Measurements from ENCODE around the gene MYBPC3. TPM values are rescaled to one million over a fixed set of nuclear protein-coding genes. Genes with fewer than 3 reads are reported as not detected.
"Not testable (repeated sequence)": the region's sequence is repeated elsewhere in the genome, so short reads cannot be mapped to it uniquely, and the experiment has no call there.

The MYBPC3 gene
- total RNA-seq, 1 donor from 2014 or later = not detected

DNA sequence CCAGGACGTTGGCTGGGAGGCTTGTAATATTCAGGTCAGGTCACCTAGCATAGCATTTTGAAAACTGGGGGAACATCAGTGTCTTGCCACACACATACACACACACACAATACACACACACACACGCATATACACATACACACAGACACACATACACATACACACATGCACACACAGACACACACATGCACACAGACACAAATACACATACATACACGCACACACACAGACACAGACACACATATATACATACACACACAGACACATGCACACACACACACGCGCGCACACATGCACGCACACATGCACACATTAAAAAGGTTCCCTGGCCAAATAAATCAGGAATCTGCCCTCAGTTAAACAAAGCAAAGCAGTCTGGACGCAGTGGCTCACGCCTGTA, 12.5 kb downstream of the MYBPC3 start:
- Mint-ChIP-seq H3K4me1 (ENCODE audit: low read depth) (no peaks in the 10 kb centered on the region), H3K27ac (ENCODE audit: unreplicated experiment) (no peak overlapping the region)
- DNase-seq (ENCODE audit: low spot score) = no peak

DNA sequence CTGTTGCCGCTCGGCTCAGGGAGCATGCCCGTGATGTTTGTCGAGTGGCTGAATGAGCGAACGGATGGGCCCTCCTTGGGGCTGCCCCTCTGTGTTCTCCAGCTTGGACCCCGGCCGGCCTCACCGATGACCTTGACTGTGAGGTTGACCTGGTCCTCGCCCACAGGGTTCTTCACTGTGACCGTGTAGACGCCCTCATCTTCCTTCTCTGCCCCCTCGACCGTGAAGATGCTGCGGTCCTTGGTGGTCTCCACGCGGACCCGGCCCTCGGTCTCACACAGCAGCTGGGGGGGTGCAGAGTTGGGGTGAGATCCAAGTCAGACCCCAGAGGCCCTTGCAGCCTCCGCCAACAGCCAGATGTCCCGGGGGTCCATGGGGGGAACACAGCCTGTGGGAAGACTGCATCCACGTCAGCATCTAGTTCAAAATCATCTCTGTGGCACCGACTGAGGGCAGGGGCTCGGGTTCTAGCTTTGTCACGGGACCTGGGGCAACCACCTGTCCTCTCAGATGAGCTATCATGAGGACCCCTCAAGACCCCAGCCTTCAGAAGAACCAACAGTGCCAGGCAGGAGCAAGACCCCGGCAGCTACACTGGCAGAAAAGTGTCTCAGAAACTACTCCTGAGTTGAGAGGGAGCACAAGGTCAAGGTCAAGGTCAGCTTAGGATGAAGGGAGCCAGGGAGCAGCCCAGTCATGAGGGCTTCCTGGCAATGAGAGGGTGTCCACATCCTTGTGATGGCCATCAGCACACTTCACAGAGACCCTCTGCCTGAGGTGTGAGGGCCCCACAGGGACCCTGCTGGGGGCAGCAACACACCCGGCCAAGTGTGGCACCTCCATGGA, 13.9 kb downstream of the MYBPC3 start:
- Mint-ChIP-seq H3K9me3 (ENCODE audit: low read depth) (no peaks in the 10 kb centered on the region), H3K4me3 (ENCODE audit: unreplicated experiment) (no peak overlapping the region), H3K4me1 (ENCODE audit: low read depth) (no peaks in the 10 kb centered on the region), H3K36me3 (ENCODE audit: low read depth) (no peaks in the 10 kb centered on the region), H3K27me3 (ENCODE audit: low read depth) (no peaks in the 10 kb centered on the region), H3K27ac (ENCODE audit: unreplicated experiment) (no peak overlapping the region)
- TF ChIP-seq, protein P1, sequence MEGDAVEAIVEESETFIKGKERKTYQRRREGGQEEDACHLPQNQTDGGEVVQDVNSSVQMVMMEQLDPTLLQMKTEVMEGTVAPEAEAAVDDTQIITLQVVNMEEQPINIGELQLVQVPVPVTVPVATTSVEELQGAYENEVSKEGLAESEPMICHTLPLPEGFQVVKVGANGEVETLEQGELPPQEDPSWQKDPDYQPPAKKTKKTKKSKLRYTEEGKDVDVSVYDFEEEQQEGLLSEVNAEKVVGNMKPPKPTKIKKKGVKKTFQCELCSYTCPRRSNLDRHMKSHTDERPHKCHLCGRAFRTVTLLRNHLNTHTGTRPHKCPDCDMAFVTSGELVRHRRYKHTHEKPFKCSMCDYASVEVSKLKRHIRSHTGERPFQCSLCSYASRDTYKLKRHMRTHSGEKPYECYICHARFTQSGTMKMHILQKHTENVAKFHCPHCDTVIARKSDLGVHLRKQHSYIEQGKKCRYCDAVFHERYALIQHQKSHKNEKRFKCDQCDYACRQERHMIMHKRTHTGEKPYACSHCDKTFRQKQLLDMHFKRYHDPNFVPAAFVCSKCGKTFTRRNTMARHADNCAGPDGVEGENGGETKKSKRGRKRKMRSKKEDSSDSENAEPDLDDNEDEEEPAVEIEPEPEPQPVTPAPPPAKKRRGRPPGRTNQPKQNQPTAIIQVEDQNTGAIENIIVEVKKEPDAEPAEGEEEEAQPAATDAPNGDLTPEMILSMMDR (IDR thresholded peaks at IDR 0.05) = no peak
- DNase-seq (ENCODE audit: low spot score) = no peak

More for the DNA sequence above, 12.5 kb downstream of the MYBPC3 start:
- H3K4me3 Mint-ChIP-seq (ENCODE audit: unreplicated experiment) = no peak overlapping the region
- no peaks in the 10 kb centered on the region for H3K27me3 Mint-ChIP-seq (ENCODE audit: low read depth)
- H3K36me3 Mint-ChIP-seq (ENCODE audit: low read depth) = no peaks in the 10 kb centered on the region
- TF ChIP-seq, protein P1 (IDR thresholded peaks at IDR 0.05) = no peak
- no peaks in the 10 kb centered on the region for H3K9me3 Mint-ChIP-seq (ENCODE audit: low read depth)

DNA sequence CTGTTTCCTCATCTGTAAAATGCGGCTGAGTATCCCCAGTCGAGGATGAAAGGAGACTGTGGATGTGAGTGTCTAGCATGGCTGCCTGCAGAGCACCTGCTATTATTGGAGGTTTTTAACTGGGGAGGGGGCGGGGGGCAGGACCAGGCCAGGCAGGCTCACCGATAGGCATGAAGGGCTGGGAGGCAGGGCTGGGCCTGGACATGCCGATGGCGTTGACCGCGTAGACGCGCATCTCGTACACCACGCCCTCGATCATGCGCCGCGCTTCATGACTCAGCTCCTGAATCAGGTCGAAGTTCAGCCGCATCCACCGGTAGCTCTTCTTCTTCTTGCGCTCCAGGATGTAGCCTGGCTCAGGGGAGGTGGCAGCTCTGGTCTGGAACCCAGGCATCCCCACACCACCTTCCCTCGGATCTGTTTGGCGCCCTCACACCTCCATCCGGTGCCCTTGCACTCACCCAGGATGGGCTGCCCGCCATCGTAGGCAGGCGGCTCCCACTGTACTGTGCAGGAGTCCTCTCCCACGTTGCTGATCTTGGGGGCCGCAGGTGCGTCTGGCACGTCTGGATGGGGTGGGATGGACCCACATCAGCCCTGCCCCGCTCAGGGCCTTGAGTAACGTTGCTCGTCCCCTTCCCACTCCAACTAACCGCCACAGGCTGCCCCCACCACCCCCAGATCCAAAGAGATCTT, 15.1 kb downstream of the MYBPC3 start:
- H3K36me3 Mint-ChIP-seq (ENCODE audit: low read depth) = no peaks in the 10 kb centered on the region
- DNase-seq (ENCODE audit: low spot score) = no peak
- TF ChIP-seq, protein P1 (IDR thresholded peaks at IDR 0.05) = no peak
- H3K27me3 Mint-ChIP-seq (ENCODE audit: low read depth) = no peaks in the 10 kb centered on the region
- H3K9me3 Mint-ChIP-seq (ENCODE audit: low read depth) = no peaks in the 10 kb centered on the region
- no peak overlapping the region for H3K4me3 Mint-ChIP-seq (ENCODE audit: unreplicated experiment)
- H3K27ac Mint-ChIP-seq (ENCODE audit: unreplicated experiment) = no peak overlapping the region
- no peaks in the 10 kb centered on the region for H3K4me1 Mint-ChIP-seq (ENCODE audit: low read depth)

DNA sequence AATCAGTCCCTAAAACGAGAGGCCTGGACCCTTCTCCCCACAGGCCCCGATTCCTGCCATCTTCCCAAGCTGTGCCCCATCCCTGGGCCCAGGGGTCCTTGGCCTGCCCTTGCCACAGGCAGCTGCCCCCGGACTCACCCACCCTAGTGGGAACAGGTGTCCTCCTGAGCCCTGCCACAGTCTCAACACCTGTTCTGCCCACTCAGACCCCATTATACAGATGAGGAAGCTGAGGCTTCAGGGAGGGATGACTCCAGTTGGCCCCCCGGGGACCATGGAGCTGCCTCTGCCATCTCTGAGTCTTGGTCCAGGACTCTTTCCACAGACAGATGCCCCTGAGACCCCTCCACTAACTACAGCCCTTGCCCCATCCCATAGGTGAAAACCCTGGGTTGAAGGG, 15.9 kb downstream of the MYBPC3 start:
- H3K9me3 Mint-ChIP-seq (ENCODE audit: low read depth) = no peaks in the 10 kb centered on the region
- H3K4me1 Mint-ChIP-seq (ENCODE audit: low read depth) = no peaks in the 10 kb centered on the region
- TF ChIP-seq, protein P1 (IDR thresholded peaks at IDR 0.05) = no peak
- H3K27me3 Mint-ChIP-seq (ENCODE audit: low read depth) = no peaks in the 10 kb centered on the region
- no peak overlapping the region for H3K4me3 Mint-ChIP-seq (ENCODE audit: unreplicated experiment)
- DNase-seq (ENCODE audit: low spot score) = no peak
- H3K36me3 Mint-ChIP-seq (ENCODE audit: low read depth) = no peaks in the 10 kb centered on the region
- H3K27ac Mint-ChIP-seq (ENCODE audit: unreplicated experiment) = no peak overlapping the region

DNA sequence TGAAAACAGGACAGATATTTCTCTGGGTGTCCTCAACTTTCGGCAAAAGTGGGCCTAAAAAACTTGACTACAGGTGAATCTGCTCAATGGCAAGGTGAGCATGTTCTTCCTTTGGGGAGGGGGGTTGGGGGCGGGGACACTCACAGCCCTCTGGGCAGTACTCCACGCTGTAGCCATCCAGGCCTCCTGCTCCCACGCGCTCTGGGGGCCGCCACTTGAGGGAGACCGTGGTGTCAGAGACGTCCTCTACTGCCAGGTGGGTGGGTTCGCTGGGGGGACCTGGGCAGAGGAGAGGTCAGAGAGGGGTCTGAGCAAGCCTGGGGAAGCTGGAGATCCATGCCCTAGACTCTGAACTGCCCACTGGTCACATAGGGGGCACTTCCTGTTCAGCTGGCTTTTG, 16.8 kb downstream of the MYBPC3 start:
- H3K4me1 Mint-ChIP-seq (ENCODE audit: low read depth) = no peaks in the 10 kb centered on the region
- peaks cover 1% of the 10 kb centered on the region for H3K36me3 Mint-ChIP-seq (ENCODE audit: low read depth)
- DNase-seq (ENCODE audit: low spot score) = no peak
- TF ChIP-seq, protein P1 (IDR thresholded peaks at IDR 0.05) = no peak
- H3K27me3 Mint-ChIP-seq (ENCODE audit: low read depth) = no peaks in the 10 kb centered on the region
- H3K27ac Mint-ChIP-seq (ENCODE audit: unreplicated experiment) = no peak overlapping the region
- H3K9me3 Mint-ChIP-seq (ENCODE audit: low read depth) = no peaks in the 10 kb centered on the region
- H3K4me3 Mint-ChIP-seq (ENCODE audit: unreplicated experiment) = no peak overlapping the region

DNA sequence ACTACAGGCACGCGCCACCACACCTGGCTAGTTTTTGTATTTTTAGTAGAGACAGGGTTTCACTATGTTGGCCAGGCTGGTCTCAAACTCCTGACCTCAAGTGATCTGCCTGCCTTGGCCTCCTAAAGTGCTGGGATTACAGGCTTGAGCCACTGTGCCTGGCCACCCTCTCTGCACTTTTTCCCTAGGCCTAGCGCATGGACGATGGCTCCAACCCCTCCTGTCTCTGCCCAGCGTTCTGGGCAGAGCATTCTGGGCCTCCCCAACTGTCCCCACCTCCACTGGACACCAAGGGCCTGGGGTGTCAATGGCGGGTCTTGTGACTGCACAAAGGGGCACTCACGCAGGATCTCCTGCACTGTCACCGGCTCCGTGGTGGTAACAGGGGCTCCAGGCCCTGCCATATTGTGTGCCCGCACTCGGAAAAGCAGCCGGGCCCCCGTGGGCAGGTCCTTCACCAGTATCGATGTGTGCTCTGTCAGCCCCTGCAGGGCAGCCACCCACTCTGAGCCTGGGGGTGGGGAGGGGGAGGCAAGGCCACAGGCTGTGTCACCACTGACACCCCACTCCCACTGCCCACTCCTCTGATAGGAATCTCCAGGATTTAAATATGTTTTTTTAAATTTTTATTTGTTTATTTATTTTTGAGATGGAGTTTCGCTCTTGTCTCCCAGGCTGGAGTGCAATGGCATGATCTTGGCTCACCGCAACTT, 17.6 kb downstream of the MYBPC3 start:
- H3K27ac Mint-ChIP-seq (ENCODE audit: unreplicated experiment); H3K36me3 Mint-ChIP-seq (ENCODE audit: low read depth); H3K4me3 Mint-ChIP-seq (ENCODE audit: unreplicated experiment); H3K9me3 Mint-ChIP-seq (ENCODE audit: low read depth); H3K4me1 Mint-ChIP-seq (ENCODE audit: low read depth); H3K27me3 Mint-ChIP-seq (ENCODE audit: low read depth); DNase-seq (ENCODE audit: low spot score): not testable (repeated sequence)

All from chondrocyte (in vitro differentiated cells).